SK-N-SH (cell line): ENCODE data around the gene RCAN1. TPM values are rescaled to one million over a fixed set of nuclear protein-coding genes. Genes with fewer than 3 reads are reported as not detected.
"Not testable (repeated sequence)": the region's sequence is repeated elsewhere in the genome, so short reads cannot be mapped to it uniquely, and the experiment has no call there.

ENCODE experiments used
- CTCF ChIA-PET: fragments of 300-600, 350-600 bp; formaldehyde crosslinking; extraction: SDS; loops from one replicate; lab custom pipeline; 2021; lab: Yijun Ruan, JAX
- POLR2A ChIA-PET: fragments of 350-600 bp; sonication (Branson Sonifier 250); formaldehyde crosslinking; extraction: SDS; loops from one replicate; lab custom pipeline; 2020; ENCODE audit warnings: antibody characterized with exemption, inconsistent platforms; lab: Yijun Ruan, JAX
- DNase-seq: peaks from one replicate; pipeline ENCODE4 v3.0.0; 2012
- H2AFZ ChIP-seq: fragments of 200-600 bp; sonication (generic); 2 replicates; pipeline ENCODE4 v1.8.1; 2016; ENCODE audit warnings: antibody characterized with exemption, mild to moderate bottlenecking, low read depth
- H3F3A ChIP-seq: fragments of 200-600 bp; sonication (generic); replicated peaks from 2 replicates; pipeline ENCODE3; 2016; ENCODE audit warnings: antibody characterized with exemption, mild to moderate bottlenecking; ENCODE audit not compliant: insufficient read depth
- H3K27ac ChIP-seq, 2 experiments: fragments of 200-500 bp in 1 of 2; fragments of 200-600 bp in 1 of 2; sonication (Bioruptor generic) in 1 of 2; sonication (generic), shearing (Covaris generic) in 1 of 2; 2 replicates each; pipeline versions ENCODE4 v1.5.1 to v1.6.1; 2014 to 2016; ENCODE audit warnings: low read depth in 2 of 2, inconsistent platforms in 1 of 2, low read length in 1 of 2, mild to moderate bottlenecking in 1 of 2, mixed read lengths in 1 of 2
- H3K27me3 ChIP-seq: fragments of 200-600 bp; sonication (generic), shearing (Covaris generic); 2 replicates; pipeline ENCODE4 v1.6.1; 2016; ENCODE audit warnings: mixed run types; ENCODE audit not compliant: insufficient read depth
- H3K36me3 ChIP-seq, 2 experiments: fragments of 200-500 bp in 1 of 2; fragments of 200-600 bp in 1 of 2; sonication (Bioruptor generic) in 1 of 2; sonication (generic) in 1 of 2; replicated peaks in 1 of 2; 2 replicates each; pipeline versions ENCODE3 to v1.5.1; 2014 to 2016; ENCODE audit warnings: low read length in 1 of 2, mild to moderate bottlenecking in 1 of 2; ENCODE audit not compliant: insufficient read depth in 2 of 2, control insufficient read depth in 1 of 2
- H3K4me1 ChIP-seq, 2 experiments: fragments of 200-500 bp in 1 of 2; fragments of 200-600 bp in 1 of 2; sonication (Bioruptor generic) in 1 of 2; sonication (generic), shearing (Covaris generic) in 1 of 2; 2 replicates each; pipeline versions ENCODE4 v1.5.1 to v1.6.1; 2014 to 2016; ENCODE audit warnings: low read depth in 1 of 2, low read length in 1 of 2, mixed run types in 1 of 2; ENCODE audit not compliant: insufficient read depth in 2 of 2, control insufficient read depth in 1 of 2
- H3K4me2 ChIP-seq: fragments of 200-600 bp; sonication (generic), shearing (Covaris generic); 2 replicates; pipeline ENCODE4 v1.6.1; 2017; ENCODE audit warnings: mixed run types
- H3K4me3 ChIP-seq, 2 experiments: fragments of 200-500 bp in 1 of 2; fragments of 200-600 bp in 1 of 2; sonication (Bioruptor generic) in 1 of 2; sonication (generic), shearing (Covaris generic) in 1 of 2; 2 replicates each; pipeline versions ENCODE4 v1.5.1 to v1.8.1; 2014 to 2016; ENCODE audit warnings: low read depth in 2 of 2, inconsistent platforms in 1 of 2, low read length in 1 of 2, mild to moderate bottlenecking in 1 of 2, mixed read lengths in 1 of 2, moderate library complexity in 1 of 2
- H3K79me2 ChIP-seq: fragments of 200-600 bp; sonication (generic); 2 replicates; pipeline ENCODE4 v1.8.1; 2017; ENCODE audit warnings: mild to moderate bottlenecking; ENCODE audit not compliant: insufficient read depth
- H3K9ac ChIP-seq: fragments of 200-600 bp; sonication (generic); 2 replicates; pipeline ENCODE4 v1.6.1; 2017; ENCODE audit warnings: mixed run types
- H3K9me2 ChIP-seq: fragments of 200-600 bp; sonication (generic); 2 replicates; pipeline ENCODE4 v1.6.1; 2017; ENCODE audit warnings: mixed run types
- H3K9me3 ChIP-seq: fragments of 200-600 bp; sonication (generic); 2 replicates; pipeline ENCODE4 v1.6.1; 2017; ENCODE audit warnings: mixed run types, mild to moderate bottlenecking, moderate library complexity
- H4K20me1 ChIP-seq: fragments of 200-600 bp; sonication (generic); 2 replicates; pipeline ENCODE4 v1.6.1; 2017; ENCODE audit warnings: mild to moderate bottlenecking, mixed run types; ENCODE audit not compliant: insufficient read depth
- FOXM1 ChIP-seq: IDR thresholded peaks from 2 replicates; pipeline ENCODE4 v1.4.0; 2012; ENCODE audit warnings: low read depth, mild to moderate bottlenecking
- GATA2 ChIP-seq: sonication (generic); formaldehyde crosslinking; IDR thresholded peaks from 2 replicates; pipeline ENCODE4 v1.5.0; 2020; ENCODE audit warnings: mild to moderate bottlenecking, missing genetic modification reagents
- JUND ChIP-seq: IDR thresholded peaks from 2 replicates; pipeline ENCODE4 v1.4.0; 2012
- NFIC ChIP-seq: IDR thresholded peaks from 2 replicates; pipeline ENCODE4 v1.4.0; 2012; ENCODE audit warnings: borderline replicate concordance
- NRF1 ChIP-seq: IDR thresholded peaks from 2 replicates; pipeline ENCODE4 v1.6.1; 2012; ENCODE audit warnings: low read depth, mild to moderate bottlenecking, low read length
- RCOR1 ChIP-seq: fragments of 150-350 bp; IDR thresholded peaks from 2 replicates; pipeline ENCODE4 v1.6.1; 2017; ENCODE audit warnings: antibody characterized with exemption, low read length
- RFX5 ChIP-seq: IDR thresholded peaks from 2 replicates; pipeline ENCODE4 v1.6.1; 2012; ENCODE audit warnings: mild to moderate bottlenecking, improper control_type of control experiment, low read length
- RXRA ChIP-seq: IDR thresholded peaks from 2 replicates; pipeline ENCODE4 v1.4.0; 2012; ENCODE audit warnings: low read depth, mild to moderate bottlenecking, borderline replicate concordance
- SMC3 ChIP-seq: IDR thresholded peaks from 2 replicates; pipeline ENCODE4 v1.6.1; 2012; ENCODE audit warnings: low read depth, low read length, improper control_type of control experiment
- TCF12 ChIP-seq: IDR thresholded peaks from 2 replicates; pipeline ENCODE4 v1.4.0; 2012
- YY1 ChIP-seq: IDR thresholded peaks from 2 replicates; pipeline ENCODE4 v1.4.0; 2012; ENCODE audit warnings: low read depth, mild to moderate bottlenecking
- WGBS: methylation state at CpG from one replicate; pipeline ENCODE4 v1.1.6; 2017; ENCODE audit warnings: low lambda C conversion rate; 5-methylcytosine and 5-hydroxymethylcytosine counted together
- polyA plus RNA-seq, 3 experiments: library from polyadenylated mRNA; depleted of rRNA; stranded (reverse); fragments of >200 nt; gene quantifications; 2 replicates each; pipeline ENCODE4 v1.2.3, GENCODE V29; 2012
- TF ChIP-seq, protein P1 (sequence below): IDR thresholded peaks from 2 replicates; pipeline ENCODE4 v1.4.0; 2012; ENCODE audit warnings: low read depth, borderline replicate concordance
- TF ChIP-seq, protein P2 (sequence below): IDR thresholded peaks from 2 replicates; pipeline ENCODE4 v1.4.0; 2012; ENCODE audit warnings: low read depth
- TF ChIP-seq, protein P3 (sequence below): IDR thresholded peaks from 2 replicates; pipeline ENCODE4; 2012

The RCAN1 gene
- polyA plus RNA-seq, 1 of the 3 experiments (the other 2 are of a cell fraction), result 16.7 TPM

DNA sequence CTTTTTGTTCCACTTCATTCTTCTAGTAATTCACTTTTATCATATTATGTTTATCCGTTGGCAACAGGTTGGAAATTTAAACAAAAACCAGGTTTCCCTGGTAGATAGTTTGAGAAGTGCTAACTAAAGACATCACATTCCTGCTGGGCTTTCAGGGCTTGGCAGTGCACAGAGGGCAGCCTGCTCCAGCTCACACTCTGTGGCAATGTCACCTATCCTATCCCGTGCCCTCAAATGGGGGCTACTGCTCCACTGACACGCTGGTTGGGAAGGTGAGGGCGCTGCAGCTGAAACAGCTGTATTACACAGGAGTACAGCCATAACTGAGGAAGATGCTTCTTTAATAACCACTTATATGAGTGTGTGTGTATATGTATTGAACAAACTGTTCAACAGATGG is 49.7 kb downstream of the RCAN1 start:
- Histone ChIP-seq H3K4me3 (no peak overlapping the region), H3K27me3 (no peaks in the 10 kb centered on the region), H3K9ac (no peak overlapping the region), H3K4me1 (no peaks in the 10 kb centered on the region), H3K27ac (no peak overlapping the region), H3K9me2 (no peaks in the 10 kb centered on the region), H3K79me2 (no peaks in the 10 kb centered on the region), H3K9me3 (no peaks in the 10 kb centered on the region), H3F3A (no peaks in the 10 kb centered on the region), H2AFZ (no peak overlapping the region), H3K36me3 (no peaks in the 10 kb centered on the region), H4K20me1 (no peaks in the 10 kb centered on the region), H3K4me2 (no peak overlapping the region)
- 89% methylated on average over 4 of the region's 4 CpGs for WGBS
- DNase-seq, result no peak
- TF ChIP-seq NRF1 (no peak), FOXM1 (no peak), RFX5 (no peak), RCOR1 (no peak), TCF12 (no peak), GATA2 (no peak), RXRA (no peak), NFIC (no peak), YY1 (no peak), SMC3 (no peak), JUND (no peak)
- TF ChIP-seq, protein P1, sequence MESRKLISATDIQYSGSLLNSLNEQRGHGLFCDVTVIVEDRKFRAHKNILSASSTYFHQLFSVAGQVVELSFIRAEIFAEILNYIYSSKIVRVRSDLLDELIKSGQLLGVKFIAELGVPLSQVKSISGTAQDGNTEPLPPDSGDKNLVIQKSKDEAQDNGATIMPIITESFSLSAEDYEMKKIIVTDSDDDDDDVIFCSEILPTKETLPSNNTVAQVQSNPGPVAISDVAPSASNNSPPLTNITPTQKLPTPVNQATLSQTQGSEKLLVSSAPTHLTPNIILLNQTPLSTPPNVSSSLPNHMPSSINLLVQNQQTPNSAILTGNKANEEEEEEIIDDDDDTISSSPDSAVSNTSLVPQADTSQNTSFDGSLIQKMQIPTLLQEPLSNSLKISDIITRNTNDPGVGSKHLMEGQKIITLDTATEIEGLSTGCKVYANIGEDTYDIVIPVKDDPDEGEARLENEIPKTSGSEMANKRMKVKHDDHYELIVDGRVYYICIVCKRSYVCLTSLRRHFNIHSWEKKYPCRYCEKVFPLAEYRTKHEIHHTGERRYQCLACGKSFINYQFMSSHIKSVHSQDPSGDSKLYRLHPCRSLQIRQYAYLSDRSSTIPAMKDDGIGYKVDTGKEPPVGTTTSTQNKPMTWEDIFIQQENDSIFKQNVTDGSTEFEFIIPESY, result no peak
- TF ChIP-seq, protein P2, sequence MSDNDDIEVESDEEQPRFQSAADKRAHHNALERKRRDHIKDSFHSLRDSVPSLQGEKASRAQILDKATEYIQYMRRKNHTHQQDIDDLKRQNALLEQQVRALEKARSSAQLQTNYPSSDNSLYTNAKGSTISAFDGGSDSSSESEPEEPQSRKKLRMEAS, result no peak
- TF ChIP-seq, protein P3, sequence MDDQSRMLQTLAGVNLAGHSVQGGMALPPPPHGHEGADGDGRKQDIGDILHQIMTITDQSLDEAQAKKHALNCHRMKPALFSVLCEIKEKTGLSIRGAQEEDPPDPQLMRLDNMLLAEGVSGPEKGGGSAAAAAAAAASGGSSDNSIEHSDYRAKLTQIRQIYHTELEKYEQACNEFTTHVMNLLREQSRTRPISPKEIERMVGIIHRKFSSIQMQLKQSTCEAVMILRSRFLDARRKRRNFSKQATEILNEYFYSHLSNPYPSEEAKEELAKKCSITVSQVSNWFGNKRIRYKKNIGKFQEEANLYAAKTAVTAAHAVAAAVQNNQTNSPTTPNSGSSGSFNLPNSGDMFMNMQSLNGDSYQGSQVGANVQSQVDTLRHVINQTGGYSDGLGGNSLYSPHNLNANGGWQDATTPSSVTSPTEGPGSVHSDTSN, result no peak
- POLR2A ChIA-PET, result no interaction called here
- CTCF ChIA-PET, result interaction anchor here (1.6 kb wide), 1 partner anchor 38 kb away, joined by 5 read pairs; no protein-coding TSS in a partner anchor

DNA sequence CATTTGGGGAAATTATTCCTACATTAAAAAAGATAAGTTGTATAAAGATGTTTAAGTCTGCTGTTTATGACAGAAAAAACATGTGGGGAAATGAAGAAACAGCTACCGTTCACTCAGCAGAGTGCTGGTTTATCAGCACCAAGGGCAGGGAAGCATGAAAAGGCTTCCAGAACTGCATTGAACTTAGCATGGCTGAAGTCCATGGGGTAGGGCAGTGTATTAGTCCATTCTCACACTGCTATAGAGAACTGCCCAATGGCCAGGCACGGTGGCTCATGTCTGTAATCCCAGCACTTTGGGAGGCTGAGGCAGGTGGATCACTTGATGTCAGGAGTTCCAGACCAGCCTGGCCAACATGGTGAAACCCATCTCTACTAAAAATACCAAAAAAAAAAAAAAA is 51.5 kb downstream of the RCAN1 start:
- H3K79me2 ChIP-seq, H3K4me3 ChIP-seq, POLR2A ChIA-PET, H3K4me2 ChIP-seq, H3K9me2 ChIP-seq, H3K4me1 ChIP-seq, H3K27ac ChIP-seq, H3F3A ChIP-seq, H3K9me3 ChIP-seq, CTCF ChIA-PET, H3K9ac ChIP-seq, H3K27me3 ChIP-seq, H4K20me1 ChIP-seq, H2AFZ ChIP-seq, DNase-seq, H3K36me3 ChIP-seq: not testable (repeated sequence)
- WGBS, result 91% methylated on average over 2 of the region's 2 CpGs
